Endothelial cell of umbilical vein (primary cell): ENCODE results near the gene QSOX2. TPM values are rescaled to one million over a fixed set of nuclear protein-coding genes. Genes with fewer than 3 reads are reported as not detected.

Source experiments
- BruUV-seq: library from RNA; stranded (reverse); fragments of 400-500 nt; replicated peaks from 2 replicates; lab custom pipeline; 2021; lab: Mats Ljungman, UMichigan
- CTCF ChIA-PET: fragments of 300-600, 350-600 bp; sonication (Branson Sonifier 250); formaldehyde crosslinking; loops from one replicate; lab custom pipeline; 2021; ENCODE audit warnings: antibody characterized with exemption, inconsistent platforms; lab: Charles Lee
- POLR2A ChIA-PET: fragments of 300-600, 350-600 bp; sonication (Branson Sonifier 250); formaldehyde crosslinking; loops from one replicate; lab custom pipeline; 2021; ENCODE audit warnings: antibody characterized with exemption, inconsistent platforms; lab: Charles Lee
- DNase-seq: peaks from one replicate; pipeline ENCODE4 v3.0.0-alpha.2; 2011; ENCODE audit warnings: low read depth, low spot score
- FAIRE-seq: peaks from 2 replicates; lab custom pipeline; 2011; peaks lifted over from hg19 to GRCh38; lab: Jason Lieb, UNC
- H2AFZ ChIP-seq: 2 replicates; pipeline ENCODE4 v1.6.0; 2012; ENCODE audit warnings: low read depth, low read length, control low read depth, inconsistent platforms
- H3K27ac ChIP-seq: 2 replicates; pipeline ENCODE4 v1.5.1; 2011; ENCODE audit warnings: low read depth, mild to moderate bottlenecking, control low read depth, low read length, moderate library complexity; ENCODE audit not compliant: insufficient read depth
- H3K27me3 ChIP-seq, 2 experiments: 2 replicates each; pipeline versions ENCODE4 v1.6.0 to v1.6.1; 2011; ENCODE audit warnings: low read length in 2 of 2, mixed read lengths in 1 of 2; ENCODE audit not compliant: control insufficient read depth in 2 of 2, insufficient read depth in 2 of 2
- H3K36me3 ChIP-seq, 2 experiments: 2 replicates in 1 of 2; 3 replicates in 1 of 2; pipeline ENCODE4 v1.5.1; 2011; ENCODE audit warnings: low read length in 2 of 2, mild to moderate bottlenecking in 1 of 2, moderate library complexity in 1 of 2; ENCODE audit not compliant: control insufficient read depth in 2 of 2, insufficient read depth in 2 of 2; ENCODE audit errors: extremely low read depth in 1 of 2
- H3K4me1 ChIP-seq: 3 replicates; pipeline ENCODE4 v1.5.1; 2011; ENCODE audit warnings: mild to moderate bottlenecking, low read length; ENCODE audit not compliant: control insufficient read depth, insufficient read depth; ENCODE audit errors: extremely low read depth
- H3K4me2 ChIP-seq: 2 replicates; pipeline ENCODE4 v1.6.1; 2011; ENCODE audit warnings: low read length, control low read depth, mixed read lengths; ENCODE audit not compliant: insufficient read depth
- H3K4me3 ChIP-seq, 3 experiments: fragments of 200-600 bp in 1 of 3; sonication (generic), shearing (Covaris generic) in 1 of 3; replicated peaks in 1 of 3; 2 replicates each; pipeline ENCODE4 v1.5.1; 2011 to 2016; ENCODE audit warnings: control low read depth in 3 of 3, low read length in 3 of 3, mild to moderate bottlenecking in 2 of 3, inconsistent platforms in 1 of 3, low read depth in 1 of 3, moderate library complexity in 1 of 3; ENCODE audit not compliant: insufficient read depth in 1 of 3
- H3K79me2 ChIP-seq: 2 replicates; pipeline ENCODE4 v1.6.0; 2012; ENCODE audit warnings: low read length, inconsistent platforms; ENCODE audit not compliant: control insufficient read depth, insufficient read depth
- H3K9ac ChIP-seq: replicated peaks from 2 replicates; pipeline ENCODE3; 2011; ENCODE audit warnings: low read length, control low read depth; ENCODE audit not compliant: insufficient read depth; ENCODE audit errors: extremely low read depth
- H3K9me1 ChIP-seq: replicated peaks from 3 replicates; pipeline ENCODE4 v1.6.0; 2011; ENCODE audit warnings: mild to moderate bottlenecking, low read length; ENCODE audit not compliant: control insufficient read depth, insufficient read depth; ENCODE audit errors: extremely low read depth
- H3K9me3 ChIP-seq: replicated peaks from 2 replicates; pipeline ENCODE4 v1.5.1; 2012; ENCODE audit warnings: low read length, inconsistent platforms; ENCODE audit not compliant: control insufficient read depth, insufficient read depth
- H4K20me1 ChIP-seq: replicated peaks from 2 replicates; pipeline ENCODE3; 2011; ENCODE audit warnings: mild to moderate bottlenecking, low read length; ENCODE audit not compliant: control insufficient read depth, insufficient read depth; ENCODE audit errors: extremely low read depth
- CTCF ChIP-seq, 2 donors: IDR thresholded peaks; 1 replicate in 1 of 2; 2 replicates in 1 of 2; pipeline ENCODE4 v1.5.1; 2011; ENCODE audit warnings: low read length in 2 of 2, mild to moderate bottlenecking in 2 of 2, moderate library complexity in 2 of 2, control low read depth in 1 of 2, inconsistent platforms in 1 of 2, low read depth in 1 of 2; ENCODE audit not compliant: insufficient read depth in 1 of 2; ENCODE audit errors: extremely low read depth in 1 of 2
- EZH2 ChIP-seq: IDR thresholded peaks from 2 replicates; pipeline ENCODE4 v1.6.1; 2012; ENCODE audit warnings: borderline replicate concordance, low read depth, mild to moderate bottlenecking, moderate library complexity, low read length, inconsistent platforms; ENCODE audit not compliant: severe bottlenecking
- FOS ChIP-seq: IDR thresholded peaks from 2 replicates; pipeline ENCODE4 v1.6.1; 2011; ENCODE audit warnings: mild to moderate bottlenecking, low read length, moderate library complexity, borderline replicate concordance; ENCODE audit not compliant: insufficient read depth
- GATA2 ChIP-seq: IDR thresholded peaks from 2 replicates; pipeline ENCODE4 v1.7.0; 2011; ENCODE audit warnings: low read depth, mild to moderate bottlenecking, moderate library complexity, mixed read lengths, low read length; ENCODE audit not compliant: insufficient read length, insufficient read depth
- JUN ChIP-seq: IDR thresholded peaks from 2 replicates; pipeline ENCODE4 v1.6.1; 2011; ENCODE audit warnings: borderline replicate concordance, low read depth; ENCODE audit not compliant: insufficient read length, insufficient read depth
- MYC ChIP-seq: IDR thresholded peaks from one replicate; pipeline ENCODE4 v1.6.1; 2011; ENCODE audit warnings: mild to moderate bottlenecking, low read depth, low read length
- POLR2A ChIP-seq: IDR thresholded peaks from 2 replicates; pipeline ENCODE4 v1.6.1; 2012; ENCODE audit warnings: low read depth, mild to moderate bottlenecking, control low read depth, low read length
- POLR2AphosphoS5 ChIP-seq: IDR thresholded peaks from 2 replicates; pipeline ENCODE4 v1.6.1; 2012; ENCODE audit warnings: low read depth, mild to moderate bottlenecking, control low read depth, low read length, moderate library complexity; ENCODE audit not compliant: insufficient read depth
- dilution Hi-C: fragments of 300-500 bp; cut with MboI; formaldehyde crosslinking; loops from one replicate; pipeline ENCODE4 v1.15.0; 2019; ENCODE audit warnings: low sequenced_read_pairs; ENCODE audit not compliant: extremely low pct_ligation_motif_present
- intact Hi-C: fragments of 100-400 bp; cut with micrococcal nuclease; formaldehyde crosslinking; loops from one replicate; pipeline ENCODE4 v1.10.0; 2022
- polyA plus RNA-seq, 4 experiments: library from polyadenylated mRNA; depleted of rRNA in 3 of 4; stranded (reverse) in 3 of 4; unstranded in 1 of 4; fragments of >200 nt; gene quantifications; 2 replicates each; pipeline versions ENCODE4 v1.2.1 to v1.2.3, GENCODE V29; 2011 to 2012; ENCODE audit warnings: missing spikeins in 1 of 4
- total RNA-seq: library from RNA; stranded (reverse); gene quantifications from 2 replicates; pipeline ENCODE4 v1.2.3, GENCODE V29; 2021
- TF ChIP-seq, protein P1 (sequence below): IDR thresholded peaks from 2 replicates; pipeline ENCODE4 v1.6.1; 2011; ENCODE audit not compliant: insufficient read depth, insufficient read length

Gene QSOX2
- total and polyA plus RNA-seq, 2 donors (not counting 3 experiments of a cell fraction or from before 2014, with no cell fraction given): 16.4 to 23.4 TPM

DNA sequence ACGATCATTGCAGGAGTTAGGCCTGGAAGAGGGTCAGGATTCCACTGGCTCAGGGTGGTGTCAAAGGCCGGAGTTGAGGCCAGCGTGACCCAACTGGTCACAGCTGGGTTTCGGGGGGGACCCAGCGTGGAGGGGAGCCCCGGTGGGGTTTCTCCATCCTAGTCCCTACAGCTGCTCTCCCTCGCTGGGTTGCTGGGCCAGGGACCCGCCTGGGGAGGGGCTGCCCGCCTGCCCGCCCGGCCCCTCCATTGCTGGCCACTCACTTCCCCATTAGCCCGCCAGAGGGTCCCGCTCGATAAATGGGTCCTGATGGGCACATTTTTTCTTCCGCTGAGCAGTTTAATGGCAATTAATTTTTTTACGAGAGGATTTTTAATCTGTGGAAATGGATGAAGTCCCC lies 49.4 kb upstream of the QSOX2 start:
- no peaks in the 10 kb centered on the region for H3K9me3 ChIP-seq
- H4K20me1 ChIP-seq: no peaks in the 10 kb centered on the region
- DNase-seq (no peak), FAIRE-seq (no peak)
- no peak overlapping the region for H3K27ac ChIP-seq
- no peaks in the 10 kb centered on the region for H3K4me1 ChIP-seq
- no peak overlapping the region for H3K9ac ChIP-seq
- no peaks in the 10 kb centered on the region for H3K9me1 ChIP-seq
- H3K27me3 ChIP-seq: no peaks in the 10 kb centered on the region
- H2AFZ ChIP-seq: no peak overlapping the region
- H3K4me3 ChIP-seq: no peak overlapping the region
- ChIA-PET CTCF (no interaction called here), POLR2A (no interaction called here)
- no peak for TF ChIP-seq CTCF (IDR thresholded peaks at IDR 0.05; ENCODE audit: extremely low read depth in 1 of 2, insufficient read depth in 1 of 2, low read depth in 1 of 2, low read length in 2 of 2)
- TF ChIP-seq EZH2: no peak
- TF ChIP-seq POLR2A: no peak
- TF ChIP-seq, protein P1, sequence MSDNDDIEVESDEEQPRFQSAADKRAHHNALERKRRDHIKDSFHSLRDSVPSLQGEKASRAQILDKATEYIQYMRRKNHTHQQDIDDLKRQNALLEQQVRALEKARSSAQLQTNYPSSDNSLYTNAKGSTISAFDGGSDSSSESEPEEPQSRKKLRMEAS: no peak
- TF ChIP-seq POLR2AphosphoS5: no peak
- no peak for TF ChIP-seq JUN
- no peak for TF ChIP-seq MYC
- TF ChIP-seq FOS: no peak
- TF ChIP-seq GATA2: no peak
- no peaks in the 10 kb centered on the region for H3K36me3 ChIP-seq
- intact Hi-C loops (no loop called here), dilution Hi-C loops (no loop called here)
- BruUV-seq: no TSS peak
- no peak overlapping the region for H3K4me2 ChIP-seq
- no peaks in the 10 kb centered on the region for H3K79me2 ChIP-seq
